Activated CD8-positive, alpha-beta memory T cell treated with anti-CD3 and anti-CD28 coated beads, Interleukin-2, amount 50 U/mL, for 1 hour (primary cell): ENCODE measurements around the gene CDKN1A.
"Not testable (repeated sequence)": the region's sequence is repeated elsewhere in the genome, so short reads cannot be mapped to it uniquely, and the experiment has no call there.

ENCODE experiments used
- DNase-seq: peaks from one replicate; pipeline ENCODE4 v3.0.0-alpha.2; 2020; ENCODE audit errors: extremely low read depth

CDKN1A gene

GRCh38 chr6:36720251-36721141 is 42.0 kb downstream of the CDKN1A start:
- no peak for DNase-seq

GRCh38 chr6:36721369-36722140 is 43.0 kb downstream of the CDKN1A start:
- no peak for DNase-seq

- no peak for DNase-seq
These were observed 43.9 kb downstream of the CDKN1A start for GRCh38 chr6:36722365-36722764.

GRCh38 chr6:36722879-36723278 is 44.4 kb downstream of the CDKN1A start:
- DNase-seq: no peak

- not testable (repeated sequence) for DNase-seq
These were observed 45.5 kb downstream of the CDKN1A start for GRCh38 chr6:36723992-36724391.

- no peak for DNase-seq
These were observed 46.2 kb downstream of the CDKN1A start for GRCh38 chr6:36724514-36725390.

- DNase-seq: no peak
These were observed 47.1 kb downstream of the CDKN1A start for GRCh38 chr6:36725581-36725980.

- DNase-seq: no peak
These were observed 49.0 kb downstream of the CDKN1A start for GRCh38 chr6:36727505-36728021.

GRCh38 chr6:36728289-36729160 is 50.0 kb downstream of the CDKN1A start:
- DNase-seq: no peak

GRCh38 chr6:36729161-36729524 is 50.6 kb downstream of the CDKN1A start:
- DNase-seq: no peak

- no peak for DNase-seq
These were observed 52.2 kb downstream of the CDKN1A start for GRCh38 chr6:36730424-36731380.

- DNase-seq: no peak
These were observed 53.3 kb downstream of the CDKN1A start for GRCh38 chr6:36731622-36732310.

- no peak for DNase-seq
These were observed 54.8 kb downstream of the CDKN1A start for GRCh38 chr6:36733300-36733699.

GRCh38 chr6:36734486-36735060 is 56.1 kb downstream of the CDKN1A start:
- no peak for DNase-seq

GRCh38 chr6:36735110-36736071 is 56.9 kb downstream of the CDKN1A start:
- DNase-seq: no peak
